Erythroblast (primary cell): ENCODE results near the gene COX4I2.

ENCODE experiments used
- DNase-seq, 2 experiments: peaks; one replicate each; lab custom pipeline; 2025; lab: John Stamatoyannopoulos, UW
- GATA1 ChIP-seq: IDR thresholded peaks from 2 replicates; pipeline ENCODE4 v1.6.1; 2011; ENCODE audit warnings: low read depth, mild to moderate bottlenecking, control low read depth, low read length, moderate library complexity
- POLR2A ChIP-seq: IDR thresholded peaks from 2 replicates; pipeline ENCODE4 v1.6.1; 2011; ENCODE audit warnings: mild to moderate bottlenecking, low read length

COX4I2 gene

GRCh38 chr20:31673943-31674463 is 36.3 kb downstream of the COX4I2 start:
- no peak for TF ChIP-seq GATA1
- no peak for TF ChIP-seq POLR2A

GRCh38 chr20:31674895-31675827 is 37.4 kb downstream of the COX4I2 start:
- peak; percentile 74 for TF ChIP-seq POLR2A
- TF ChIP-seq GATA1: no peak
- DNase-seq: peak; percentile 89 to 90

More at GRCh38 chr20:31673943-31674463, 36.3 kb downstream of the COX4I2 start:
- peak; percentile 65 to 68 for DNase-seq

- TF ChIP-seq GATA1 (peak; percentile 90), POLR2A (peak; percentile 65)
- DNase-seq: peak; percentile 96 to 99
These were observed 38.3 kb downstream of the COX4I2 start for GRCh38 chr20:31675828-31676608.

GRCh38 chr20:31676609-31676989 is 38.9 kb downstream of the COX4I2 start:
- TF ChIP-seq POLR2A (peak; percentile 57), GATA1 (no peak)
- DNase-seq: peak; percentile 74 to 76

DNA sequence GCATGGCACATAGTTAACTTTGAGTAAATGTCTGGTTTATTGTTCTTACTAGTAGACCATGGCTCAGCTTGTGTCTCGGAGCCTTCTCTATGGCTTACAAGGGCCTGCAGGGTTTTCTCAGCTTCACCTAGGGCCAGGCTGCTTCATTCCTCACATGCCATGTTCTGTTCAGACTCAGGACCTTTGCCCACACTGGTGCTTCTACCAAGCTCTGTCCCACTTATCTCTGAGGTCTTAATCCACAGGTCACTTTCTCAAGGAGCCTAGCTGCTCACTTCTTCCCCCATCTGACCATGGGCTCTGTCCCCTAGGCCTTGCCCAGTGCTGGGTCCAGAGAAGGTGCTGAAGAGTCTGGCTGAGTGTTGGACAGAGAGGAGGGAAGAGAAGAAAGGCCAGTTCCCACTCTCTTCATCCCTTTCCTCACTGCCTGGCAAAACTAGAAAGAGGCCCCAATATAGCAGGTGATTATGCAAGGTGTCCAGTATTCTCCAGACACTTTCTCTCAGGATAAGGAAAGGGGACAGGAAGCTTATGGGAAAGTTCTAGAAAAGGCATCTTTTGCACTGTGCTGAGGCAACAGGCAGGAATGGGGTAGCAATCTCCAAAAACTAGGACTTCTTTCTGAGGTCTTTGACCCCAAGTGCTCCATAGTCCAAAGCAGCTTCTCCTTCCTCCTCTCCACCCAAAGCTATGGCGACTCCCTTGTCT is 40.0 kb downstream of the COX4I2 start:
- no peak for TF ChIP-seq POLR2A
- no peak for TF ChIP-seq GATA1
- DNase-seq: no peak

- DNase-seq: no peak
- TF ChIP-seq GATA1 (no peak), POLR2A (no peak)
These were observed 41.0 kb downstream of the COX4I2 start for GRCh38 chr20:31678389-31679356.

DNA sequence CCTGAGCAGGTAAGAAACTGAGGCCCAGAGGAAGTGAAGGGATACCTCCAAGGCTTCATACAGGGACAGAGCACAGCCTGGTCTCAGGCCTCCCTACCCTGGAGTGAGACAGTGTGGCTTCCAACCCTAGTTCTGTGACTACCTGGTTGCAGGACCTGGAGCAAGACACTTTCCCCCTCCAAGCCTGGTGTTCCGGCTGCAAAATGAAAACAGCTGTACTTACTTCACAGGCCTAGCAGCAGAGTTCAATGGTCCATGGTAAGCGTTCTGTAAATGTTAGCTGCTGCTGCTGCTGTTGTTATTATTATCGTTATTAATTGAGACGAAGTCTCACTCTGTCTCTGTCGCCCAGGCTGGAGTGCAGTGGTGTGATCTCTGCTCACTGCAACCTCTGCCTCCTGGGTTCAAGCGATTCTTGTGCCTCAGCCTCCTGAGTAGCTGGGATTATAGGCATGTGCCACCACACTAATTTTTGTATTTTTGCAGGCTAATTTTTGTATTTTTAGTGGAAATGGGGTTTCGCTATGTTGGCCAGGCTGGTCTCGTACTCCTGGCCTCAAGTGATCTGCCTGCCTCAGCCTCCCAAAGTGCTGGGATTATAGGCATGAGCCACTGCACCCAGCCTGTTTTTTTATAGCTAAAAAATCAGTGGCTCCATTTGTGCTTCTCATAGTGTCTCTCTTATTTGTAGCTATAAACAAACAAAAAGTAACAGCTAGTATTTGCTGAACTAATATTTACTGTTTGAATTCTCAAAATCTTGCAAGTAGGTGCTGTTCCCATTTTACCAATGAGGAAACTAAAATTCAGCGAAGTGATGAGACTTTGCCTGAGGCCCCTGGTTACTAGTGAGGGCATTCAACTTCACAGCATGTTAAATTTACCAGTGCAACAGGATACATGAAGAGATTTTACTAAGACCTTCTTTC is 41.9 kb downstream of the COX4I2 start:
- no peak for DNase-seq
- TF ChIP-seq GATA1 (no peak), POLR2A (no peak)

DNA sequence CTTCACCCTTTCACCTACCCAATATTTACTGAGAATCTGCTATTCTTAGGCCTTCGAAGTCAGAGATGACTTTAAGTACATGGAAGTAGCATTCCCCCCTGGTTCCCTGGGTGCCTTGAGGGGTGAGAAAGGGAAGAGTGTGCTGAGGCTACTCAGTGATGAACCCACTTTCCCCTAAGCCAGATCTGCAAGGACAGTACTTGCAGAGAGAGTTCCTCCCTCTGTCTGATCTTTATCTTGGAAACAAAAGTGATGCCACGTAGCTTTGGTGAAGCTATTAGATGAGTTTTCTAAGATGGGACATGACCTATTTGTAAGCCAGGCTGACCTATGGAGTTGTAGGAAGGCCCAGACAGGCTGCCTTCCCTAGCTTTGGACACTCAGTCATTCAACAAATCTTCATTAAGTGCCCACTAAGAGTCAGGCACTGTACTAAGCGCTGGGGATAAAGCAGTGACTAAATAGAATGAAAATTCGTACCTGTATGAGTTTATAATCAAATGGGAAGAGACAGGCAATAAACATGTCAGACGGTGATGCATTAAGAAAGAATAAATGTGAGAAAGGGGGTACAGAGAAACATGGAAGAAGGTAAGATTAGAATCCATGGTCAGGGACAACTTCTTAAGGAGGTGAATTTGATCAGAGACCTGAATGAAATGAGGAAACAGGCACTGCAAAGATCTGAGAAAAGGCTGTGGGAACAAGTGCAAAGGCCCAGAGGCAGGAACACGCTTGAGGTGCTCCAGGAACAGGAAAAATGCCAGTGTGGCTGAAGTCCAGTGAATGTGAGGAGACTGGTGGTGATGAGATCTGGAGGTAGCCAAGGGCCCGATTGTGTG is 42.8 kb downstream of the COX4I2 start:
- TF ChIP-seq GATA1 (no peak), POLR2A (no peak)
- peak in 1 of 2 experiments; percentile 47 for DNase-seq

DNA sequence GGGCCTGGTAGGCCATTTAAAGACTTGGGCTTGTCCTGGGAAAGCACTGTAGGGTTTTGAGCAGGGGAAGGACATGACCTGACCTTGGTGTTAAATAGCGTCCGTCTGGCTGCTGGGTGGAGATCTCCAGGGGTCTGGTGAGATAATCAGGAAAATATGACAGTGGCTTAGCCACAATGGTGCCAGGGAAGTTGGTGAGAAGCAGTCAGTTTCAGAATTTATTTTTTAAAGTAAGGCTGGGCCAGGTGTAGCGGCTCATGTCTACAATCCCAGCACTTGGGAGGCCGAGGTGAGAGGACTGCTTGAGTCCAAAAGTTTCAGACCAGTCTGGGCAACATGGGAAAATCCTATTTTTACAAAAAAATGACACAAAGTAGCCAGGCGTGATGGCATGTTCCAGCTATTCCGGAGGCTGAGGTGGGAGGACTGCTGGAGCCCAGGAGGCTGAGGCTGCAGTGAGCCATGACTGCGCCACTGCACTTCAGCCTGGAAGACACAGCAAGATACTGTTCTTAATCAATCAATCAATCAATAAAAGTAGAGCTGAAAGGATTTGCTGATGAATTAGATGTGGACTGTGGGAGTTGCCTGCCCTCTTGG is 43.5 kb downstream of the COX4I2 start:
- no peak for TF ChIP-seq POLR2A
- TF ChIP-seq GATA1: no peak

GRCh38 chr20:31681769-31682168 is 44.1 kb downstream of the COX4I2 start:
- TF ChIP-seq POLR2A: no peak
- no peak for TF ChIP-seq GATA1
- no peak for DNase-seq

More for the DNA sequence above, 43.5 kb downstream of the COX4I2 start:
- DNase-seq: peak in 1 of 2 experiments; percentile 26
